Activated B cell treated with CpG ODN at 0.5 μM for 24 hours (primary cell): ENCODE results near the gene ACE. TPM values are rescaled to one million over a fixed set of nuclear protein-coding genes. Genes with fewer than 3 reads are reported as not detected.

Experiments
- ATAC-seq: fragments of 200-7000 bp; cut with Tn5 transposase; one replicate; pipeline ENCODE4 v1.10.0; 2021; ENCODE audit warnings: low read depth, mild to moderate bottlenecking, moderate library complexity
- CTCF ChIA-PET: fragments of 350-600 bp; sonication (Branson Sonifier 250); formaldehyde crosslinking; loops from one replicate; lab custom pipeline; 2021; ENCODE audit warnings: antibody characterized with exemption; lab: Charles Lee
- POLR2A ChIA-PET: fragments of 350-600 bp; sonication (Branson Sonifier 250); formaldehyde crosslinking; loops from one replicate; lab custom pipeline; 2021; ENCODE audit warnings: antibody characterized with exemption; lab: Charles Lee
- DNase-seq: peaks from one replicate; pipeline ENCODE4 v3.0.0; 2022
- H3K27ac Mint-ChIP-seq: one replicate; pipeline ENCODE4 v1.8.0; 2020; ENCODE audit warnings: mixed read lengths
- H3K27me3 Mint-ChIP-seq: one replicate; pipeline ENCODE4 v1.8.0; 2021; ENCODE audit warnings: mixed read lengths
- H3K36me3 Mint-ChIP-seq: one replicate; pipeline ENCODE4 v1.8.0; 2021; ENCODE audit warnings: low read depth, mixed read lengths
- H3K4me1 Mint-ChIP-seq: one replicate; pipeline ENCODE4 v1.8.0; 2021; ENCODE audit warnings: mixed read lengths
- H3K4me3 Mint-ChIP-seq: one replicate; pipeline ENCODE4 v1.8.0; 2020; ENCODE audit warnings: mild to moderate bottlenecking, mixed read lengths
- H3K9me3 Mint-ChIP-seq: one replicate; pipeline ENCODE4 v1.8.0; 2020; ENCODE audit warnings: mixed read lengths
- CTCF ChIP-seq: fragments of 200-600 bp; IDR thresholded peaks from one replicate; pipeline ENCODE4 v1.8.0; 2022; ENCODE audit warnings: antibody characterized with exemption, mild to moderate bottlenecking
- intact Hi-C: fragments of 100-400 bp; cut with micrococcal nuclease; formaldehyde crosslinking; loops from one replicate; pipeline ENCODE4 v1.15.1; 2024
- total RNA-seq: library from RNA; stranded (reverse); gene quantifications from 2 replicates; pipeline ENCODE4 v1.2.3, GENCODE V29; 2022

The ACE gene
- total RNA-seq, 1 donor from 2014 or later, result 3.2 TPM

- H3K4me3 Mint-ChIP-seq, result peak within 1 kb of the TSS; percentile 73
- ATAC-seq (peak; percentile 68), DNase-seq (peak; percentile 88)
- no peaks in the 10 kb centered on the region for H3K27me3 Mint-ChIP-seq
- peak within 1 kb of the TSS; percentile 78 for H3K27ac Mint-ChIP-seq
- H3K36me3 Mint-ChIP-seq, result no peaks in the 10 kb centered on the region
- intact Hi-C loops, result loop anchor here (1.0 to 10.0 kb wide), 7 partner anchors 33 to 1009 kb away; partner anchors contain the start of genes CCDC47, DCAF7, DDX42 and FTSJ3
- ChIA-PET CTCF (interaction anchor here (1.1 to 2.3 kb wide), 2 partner anchors 31 to 33 kb away, joined by 3 to 7 read pairs; partner anchors contain the start of gene ACE), POLR2A (interaction anchor here (0.6 to 4.2 kb wide), 15 partner anchors 9 to 700 kb away, joined by 3 to 18 read pairs (median 5); partner anchors contain the start of genes CCDC47, DCAF7, LIMD2 and MAP3K3)
- H3K4me1 Mint-ChIP-seq, result peaks cover 17% of the 10 kb centered on the region
- no peaks in the 10 kb centered on the region for H3K9me3 Mint-ChIP-seq
- no peak for TF ChIP-seq CTCF
Measured at GRCh38 chr17:63445954-63446752, 30.7 kb upstream of the ACE start, which contains the start of gene CYB561. TSS of gene CYB561 (minus strand) at chr17:63446306. CDS start at chr17:63437547, 8,759 bp downstream.

- ChIA-PET CTCF (interaction anchor here (1.1 to 2.3 kb wide), 2 partner anchors 30 to 33 kb away, joined by 3 to 7 read pairs; partner anchors contain the start of gene ACE), POLR2A (interaction anchor here (0.6 to 4.2 kb wide), 12 partner anchors 12 to 699 kb away, joined by 3 to 18 read pairs (median 5); partner anchors contain the start of genes DCAF7, LIMD2 and MAP3K3)
- TF ChIP-seq CTCF, result no peak
- Mint-ChIP-seq H3K4me3 (peak overlapping the region; percentile 70), H3K27ac (peak overlapping the region; percentile 78), H3K4me1 (peaks cover 17% of the 10 kb centered on the region), H3K9me3 (no peaks in the 10 kb centered on the region), H3K36me3 (no peaks in the 10 kb centered on the region), H3K27me3 (no peaks in the 10 kb centered on the region)
- DNase-seq (peak; percentile 60), ATAC-seq (peak; percentile 25)
- intact Hi-C loops, result loop anchor here (1.0 to 10.0 kb wide), 8 partner anchors 14 to 1008 kb away; partner anchors contain the start of genes CCDC47, DCAF7, DDX42 and FTSJ3
Measured at GRCh38 chr17:63446753-63447470, 29.9 kb upstream of the ACE start.

GRCh38 chr17:63447471-63448009 lies 29.3 kb upstream of the ACE start:
- Mint-ChIP-seq H3K4me1 (peaks cover 17% of the 10 kb centered on the region), H3K36me3 (no peaks in the 10 kb centered on the region), H3K4me3 (peak overlapping the region; percentile 70), H3K27me3 (no peaks in the 10 kb centered on the region), H3K27ac (peak overlapping the region; percentile 78), H3K9me3 (no peaks in the 10 kb centered on the region)
- POLR2A ChIA-PET, result interaction anchor here (0.6 to 4.2 kb wide), 9 partner anchors 11 to 698 kb away, joined by 3 to 18 read pairs (median 9); partner anchors contain the start of genes DCAF7 and MAP3K3
- ATAC-seq (no peak), DNase-seq (no peak)
- intact Hi-C loops, result loop anchor here (1.0 to 10.0 kb wide), 6 partner anchors 14 to 1007 kb away; partner anchors contain the start of genes CCDC47, DDX42, FTSJ3 and MAP3K3
- CTCF ChIA-PET, result interaction anchor here (2.3 kb wide), 1 partner anchor 32 kb away, joined by 7 read pairs; no protein-coding TSS in a partner anchor
- TF ChIP-seq CTCF, result no peak

- POLR2A ChIA-PET, result interaction anchor here (0.6 to 1.2 kb wide), 3 partner anchors 13 to 697 kb away, joined by 4 to 8 read pairs (median 7); no protein-coding TSS in a partner anchor
Measured at GRCh38 chr17:63448655-63449054, 28.2 kb upstream of the ACE start.

More at GRCh38 chr17:63448655-63449054, 28.2 kb upstream of the ACE start:
- no peaks in the 10 kb centered on the region for H3K36me3 Mint-ChIP-seq
- no peaks in the 10 kb centered on the region for H3K9me3 Mint-ChIP-seq
- H3K27ac Mint-ChIP-seq, result no peak overlapping the region
- H3K27me3 Mint-ChIP-seq, result no peaks in the 10 kb centered on the region
- H3K4me1 Mint-ChIP-seq, result peaks cover 17% of the 10 kb centered on the region
- TF ChIP-seq CTCF, result no peak
- H3K4me3 Mint-ChIP-seq, result no peak overlapping the region
- CTCF ChIA-PET, result no interaction called here
- no peak for ATAC-seq
- intact Hi-C loops, result loop anchor here (5.0 to 10.0 kb wide), 3 partner anchors 174 to 1006 kb away; partner anchors contain the start of genes CCDC47, DDX42 and MAP3K3
- no peak for DNase-seq
